Smooth muscle cell (in vitro differentiated cells): Measurements from ENCODE around the gene PHLDA2. TPM values are rescaled to one million over a fixed set of nuclear protein-coding genes. Genes with fewer than 3 reads are reported as not detected.

ENCODE experiments used
- DNase-seq: peaks from one replicate; lab custom pipeline; 2025; ENCODE audit not compliant: unreplicated experiment; lab: John Stamatoyannopoulos, UW
- H2AFZ ChIP-seq: fragments of 200-600 bp; sonication (generic); 2 replicates; pipeline ENCODE4 v1.6.0; 2016; ENCODE audit warnings: antibody characterized with exemption, low read depth, mild to moderate bottlenecking
- H3F3A ChIP-seq: fragments of 200-600 bp; sonication (generic); 2 replicates; pipeline ENCODE4 v1.6.0; 2017; ENCODE audit warnings: antibody characterized with exemption, low read depth
- H3K27ac ChIP-seq: fragments of 200-600 bp; sonication (generic); 2 replicates; pipeline ENCODE4 v1.5.1; 2016; ENCODE audit warnings: low read depth, mild to moderate bottlenecking
- H3K27me3 ChIP-seq: fragments of 200-600 bp; sonication (generic); 2 replicates; pipeline ENCODE4 v1.6.1; 2016; ENCODE audit warnings: low read depth, mild to moderate bottlenecking
- H3K36me3 ChIP-seq: fragments of 200-600 bp; sonication (generic); 2 replicates; pipeline ENCODE4 v1.5.1; 2016; ENCODE audit warnings: low read depth
- H3K4me1 ChIP-seq: fragments of 200-600 bp; sonication (generic); 2 replicates; pipeline ENCODE4 v1.5.1; 2016; ENCODE audit warnings: low read depth
- H3K4me2 ChIP-seq: fragments of 200-600 bp; sonication (generic); 2 replicates; pipeline ENCODE4 v1.6.0; 2016; ENCODE audit warnings: mild to moderate bottlenecking
- H3K4me3 ChIP-seq: fragments of 200-600 bp; sonication (generic); 2 replicates; pipeline ENCODE4 v1.5.1; 2016; ENCODE audit warnings: mild to moderate bottlenecking
- H3K79me2 ChIP-seq: fragments of 200-600 bp; sonication (generic); 2 replicates; pipeline ENCODE4 v1.6.0; 2016; ENCODE audit warnings: low read depth, mild to moderate bottlenecking
- H3K9ac ChIP-seq: fragments of 200-600 bp; sonication (generic); 2 replicates; pipeline ENCODE4 v1.6.0; 2016; ENCODE audit warnings: low read depth
- H3K9me3 ChIP-seq: fragments of 200-600 bp; sonication (generic); replicated peaks from 2 replicates; pipeline ENCODE4 v1.5.1; 2016; ENCODE audit warnings: low read depth
- H4K20me1 ChIP-seq: fragments of 200-600 bp; sonication (generic); 2 replicates; pipeline ENCODE4 v1.6.0; 2016; ENCODE audit warnings: low read depth
- CTCF ChIP-seq: fragments of 200-600 bp; sonication (generic); IDR thresholded peaks from 2 replicates; pipeline ENCODE4 v1.5.1; 2017; ENCODE audit warnings: borderline replicate concordance, mild to moderate bottlenecking, antibody characterized with exemption; ENCODE audit not compliant: insufficient read depth, poor library complexity, severe bottlenecking
- WGBS: methylation state at CpG from one replicate; pipeline ENCODE4 v1.1.7; 2016; ENCODE audit warnings: low lambda C conversion rate; 5-methylcytosine and 5-hydroxymethylcytosine counted together
- polyA plus RNA-seq: library from polyadenylated mRNA; unstranded; fragments of >200 nt; fragmentation: Nextera tagmentation; extraction: Ambion mirVana; gene quantifications from 2 replicates; pipeline ENCODE4 v1.2.1, GENCODE V29; 2016
- total RNA-seq: library from RNA; depleted of rRNA; stranded (reverse); fragments of >200 nt; gene quantifications from 2 replicates; pipeline ENCODE4 v1.2.3, GENCODE V29; 2014

Gene PHLDA2
- total and polyA plus RNA-seq, 2 experiments from 2014 or later = 11.0 to 89.3 TPM

DNA sequence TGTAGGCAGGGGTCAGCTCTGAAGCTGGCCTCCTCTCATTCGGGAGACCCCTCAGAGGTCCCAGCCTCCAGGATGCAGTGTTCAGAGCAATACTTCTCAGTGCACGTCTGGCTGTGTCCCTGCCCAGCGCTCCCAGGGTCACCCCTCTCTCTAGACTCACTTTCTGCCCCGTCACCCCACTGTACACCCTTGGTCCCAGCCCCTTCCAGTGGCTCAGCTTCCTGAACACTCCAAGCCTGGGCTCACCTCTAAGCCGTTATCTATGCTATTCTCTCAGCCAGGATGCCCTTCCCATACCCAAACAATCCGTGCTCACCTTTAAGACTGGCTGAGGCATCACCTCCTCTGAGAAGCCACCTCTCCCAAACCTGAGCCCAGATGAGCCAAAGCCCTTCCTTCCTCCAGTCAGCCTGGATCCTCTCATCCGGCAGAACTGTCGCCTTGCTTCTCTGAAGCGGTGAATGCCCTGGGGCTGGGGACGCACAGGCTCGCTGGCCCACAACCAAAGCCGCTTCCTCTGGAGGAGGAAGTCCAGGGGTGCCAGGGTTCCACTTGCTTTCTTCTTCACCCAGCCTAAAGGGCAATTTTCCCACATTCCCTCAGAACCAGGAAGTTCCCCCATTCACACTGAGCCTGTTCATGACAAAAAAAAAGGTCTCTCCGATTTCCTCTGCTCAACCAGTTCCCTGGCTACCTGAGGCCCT is 30.0 kb downstream of the PHLDA2 start:
- Histone ChIP-seq H3K9me3 (no peaks in the 10 kb centered on the region), H4K20me1 (no peaks in the 10 kb centered on the region), H3K27me3 (no peaks in the 10 kb centered on the region), H3K36me3 (no peaks in the 10 kb centered on the region), H3K79me2 (no peaks in the 10 kb centered on the region), H3K4me3 (no peak overlapping the region), H3K4me1 (peaks cover 4% of the 10 kb centered on the region), H3F3A (no peaks in the 10 kb centered on the region), H3K27ac (no peak overlapping the region), H2AFZ (no peak overlapping the region), H3K9ac (no peak overlapping the region), H3K4me2 (no peak overlapping the region)
- no peak for DNase-seq
- WGBS = 89% methylated on average over 13 of the region's 13 CpGs
- no peak for TF ChIP-seq CTCF

DNA sequence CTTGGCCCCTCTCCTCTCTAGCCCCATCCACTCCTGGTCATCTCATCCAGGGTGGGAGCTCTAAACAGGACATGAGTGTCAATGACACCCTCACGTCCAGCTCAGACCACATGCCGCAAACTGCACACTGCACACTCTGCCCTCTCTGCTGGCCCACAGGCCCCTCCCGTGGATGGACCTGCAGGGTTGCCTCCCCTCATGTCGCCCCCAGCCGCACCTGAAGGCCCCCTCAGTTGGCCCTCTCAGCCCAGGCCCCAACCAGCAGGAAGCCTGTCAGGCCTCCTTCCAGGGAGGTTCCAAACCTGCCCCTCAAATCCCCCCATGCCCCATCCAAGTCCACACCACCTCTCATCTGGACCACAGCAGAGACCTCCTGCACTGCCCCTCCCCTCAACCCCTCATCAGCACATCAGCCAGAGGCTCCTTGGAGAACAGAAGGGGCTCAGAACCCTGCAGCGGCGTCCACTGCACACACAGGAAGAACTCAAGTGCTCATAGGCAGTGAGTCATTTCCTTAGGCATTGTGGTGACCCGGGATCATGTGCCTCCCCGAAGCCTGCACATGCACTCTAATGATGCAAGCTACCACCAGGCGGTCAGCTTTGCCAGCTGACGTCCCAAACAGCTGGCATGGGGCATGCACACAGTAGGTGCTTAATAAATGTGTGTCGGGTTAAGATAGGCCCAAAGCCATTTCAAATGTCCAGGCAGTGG is 30.7 kb downstream of the PHLDA2 start:
- Histone ChIP-seq H3K79me2 (no peaks in the 10 kb centered on the region), H3F3A (no peaks in the 10 kb centered on the region), H3K9ac (no peak overlapping the region), H3K4me1 (peaks cover 4% of the 10 kb centered on the region), H2AFZ (no peak overlapping the region), H3K9me3 (no peaks in the 10 kb centered on the region), H3K36me3 (no peaks in the 10 kb centered on the region), H3K27me3 (no peaks in the 10 kb centered on the region), H3K27ac (no peak overlapping the region), H4K20me1 (no peaks in the 10 kb centered on the region), H3K4me2 (peak overlapping the region; percentile 62), H3K4me3 (no peak overlapping the region)
- WGBS = 55% methylated on average over 12 of the region's 12 CpGs
- DNase-seq = no peak
- TF ChIP-seq CTCF = no peak

DNA sequence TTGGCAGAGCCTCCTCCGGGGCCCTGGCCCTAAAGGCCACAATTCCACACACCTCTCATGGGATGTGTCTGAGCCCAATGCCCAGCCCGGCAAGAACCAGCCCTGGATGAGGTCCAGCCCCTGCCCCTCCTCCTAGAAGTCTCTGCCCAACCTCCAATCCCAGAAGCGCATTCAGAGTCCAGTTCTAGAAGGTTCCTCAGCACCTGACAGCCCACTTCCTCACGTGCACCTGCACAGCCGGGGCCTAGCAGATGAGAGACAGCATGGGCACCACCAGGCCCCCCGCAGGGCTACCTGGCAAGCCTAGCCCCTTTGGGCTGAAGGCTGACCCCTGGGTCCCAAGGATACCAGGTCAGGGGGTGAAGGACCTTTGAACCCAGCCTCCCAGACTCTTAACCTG is 32.2 kb downstream of the PHLDA2 start:
- Histone ChIP-seq H2AFZ (no peak overlapping the region), H3K9me3 (no peaks in the 10 kb centered on the region)

More for the DNA sequence above, 32.2 kb downstream of the PHLDA2 start:
- Histone ChIP-seq H3K4me3 (no peak overlapping the region), H4K20me1 (no peaks in the 10 kb centered on the region), H3K9ac (no peak overlapping the region), H3K27ac (no peak overlapping the region), H3K4me2 (no peak overlapping the region), H3F3A (no peaks in the 10 kb centered on the region), H3K4me1 (no peaks in the 10 kb centered on the region), H3K36me3 (no peaks in the 10 kb centered on the region), H3K27me3 (no peaks in the 10 kb centered on the region), H3K79me2 (no peaks in the 10 kb centered on the region)
- TF ChIP-seq CTCF = no peak
- 96% methylated on average over 6 of the region's 6 CpGs for WGBS
- DNase-seq = no peak
